ENCODE results near the gene CLUH.

Gene CLUH

DNA sequence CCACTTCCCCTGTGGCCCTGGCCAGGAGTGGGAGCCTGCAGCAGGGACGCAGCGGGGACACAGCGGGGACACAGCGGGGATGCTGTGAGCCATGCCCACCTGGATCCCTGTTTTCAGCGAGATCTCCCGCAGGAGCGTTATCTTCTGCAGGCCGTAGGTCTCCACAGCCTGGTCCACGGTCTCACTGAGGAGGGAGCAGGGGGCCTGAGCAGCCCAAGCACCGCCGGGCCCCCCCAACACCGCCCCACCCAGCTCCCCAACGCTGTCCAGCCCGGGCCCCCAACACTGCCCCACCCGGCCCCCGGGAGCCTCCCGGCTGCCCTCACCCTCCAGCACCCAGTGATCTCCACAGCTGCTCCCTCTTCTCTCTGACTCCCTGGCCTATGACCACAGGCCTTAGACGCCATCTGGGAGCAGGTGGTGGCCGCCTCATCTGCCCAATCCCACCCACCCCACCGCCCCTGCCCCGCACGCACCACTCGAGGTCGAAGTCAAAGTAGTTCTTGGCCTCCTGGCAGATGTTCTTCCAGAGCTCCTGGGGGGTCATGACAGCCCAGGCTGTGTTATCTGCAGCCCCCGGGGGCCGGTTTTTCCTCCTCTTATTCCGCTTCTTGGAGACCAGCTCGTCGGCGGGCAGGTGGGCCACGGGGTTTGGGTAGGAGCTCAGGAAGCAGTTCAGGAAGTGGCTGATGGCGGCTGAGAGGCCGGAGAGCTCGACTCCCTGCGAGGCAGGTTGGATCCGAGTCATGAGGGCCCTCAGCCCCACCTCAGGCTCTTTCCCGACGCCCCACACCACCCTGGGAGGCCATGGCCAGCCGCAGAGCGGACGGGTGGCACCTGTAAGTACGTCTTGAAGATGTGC lies 17.0 kb downstream of the CLUH start:
- H3K4me1 ChIP-seq (ENCODE audit: control insufficient read depth, insufficient read depth, low read length, poor library complexity, severe bottlenecking): peaks cover 2% of the 10 kb centered on the region
- H3K4me3 ChIP-seq (ENCODE audit: insufficient read depth, low read depth, low read length, poor library complexity, severe bottlenecking): no peak overlapping the region
- no peaks in the 10 kb centered on the region for H3K27me3 ChIP-seq (replicated peaks; ENCODE audit: control insufficient read depth, insufficient read depth, low read length, poor library complexity, severe bottlenecking)
- peaks cover 54% of the 10 kb centered on the region for H3K36me3 ChIP-seq (ENCODE audit: control insufficient read depth, insufficient read depth, low read length)
- no peak for DNase-seq
- no peak overlapping the region for H3K27ac ChIP-seq (ENCODE audit: insufficient read depth, low read length, poor library complexity, severe bottlenecking)
- no peaks in the 10 kb centered on the region for H3K9me3 ChIP-seq (ENCODE audit: control insufficient read depth, low read length)

DNA sequence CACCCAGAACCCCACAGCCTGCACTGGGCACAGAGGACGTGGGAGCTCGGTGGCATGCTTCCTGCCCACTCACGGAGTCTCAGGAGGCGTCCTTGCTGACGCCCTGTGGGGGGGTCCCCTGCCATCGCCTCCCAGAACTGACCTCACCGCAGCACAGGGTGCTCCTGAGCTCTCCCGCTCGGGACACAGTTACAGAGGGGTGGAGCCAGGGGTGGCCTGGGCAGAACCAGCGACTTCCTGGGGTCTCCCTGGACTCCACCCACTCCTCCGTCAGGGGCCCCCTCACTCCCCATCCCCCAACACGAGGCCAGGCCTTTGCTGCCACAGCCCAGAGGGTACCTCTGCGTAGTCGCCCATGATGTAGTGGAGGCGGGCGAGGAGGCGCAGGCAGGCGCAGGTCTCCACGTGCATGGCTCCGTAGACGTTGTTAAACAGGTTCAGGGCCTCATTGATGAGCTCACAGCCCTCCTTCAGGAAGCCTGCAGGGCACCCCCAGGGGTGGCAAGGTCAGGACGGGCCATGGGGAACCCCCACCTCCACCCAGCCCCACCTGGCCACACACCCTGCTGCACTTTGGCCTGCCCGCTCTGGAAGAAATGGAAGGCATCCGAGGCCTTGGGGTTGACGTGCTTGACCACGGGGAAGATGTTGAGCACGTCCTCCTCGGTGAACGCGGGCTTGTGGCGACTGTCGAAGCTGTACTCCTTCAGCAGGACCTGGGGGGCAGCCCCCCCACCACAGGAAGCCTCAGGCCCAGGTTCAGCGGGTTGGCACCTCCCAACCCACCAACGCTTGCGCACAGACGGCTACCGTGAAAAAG lies 17.8 kb downstream of the CLUH start:
- peaks cover 50% of the 10 kb centered on the region for H3K36me3 ChIP-seq (ENCODE audit: control insufficient read depth, insufficient read depth, low read length)
- no peak overlapping the region for H3K4me3 ChIP-seq (ENCODE audit: insufficient read depth, low read depth, low read length, poor library complexity, severe bottlenecking)
- no peak for DNase-seq
- no peaks in the 10 kb centered on the region for H3K27me3 ChIP-seq (replicated peaks; ENCODE audit: control insufficient read depth, insufficient read depth, low read length, poor library complexity, severe bottlenecking)
- no peaks in the 10 kb centered on the region for H3K9me3 ChIP-seq (ENCODE audit: control insufficient read depth, low read length)
- no peak overlapping the region for H3K27ac ChIP-seq (ENCODE audit: insufficient read depth, low read length, poor library complexity, severe bottlenecking)
- H3K4me1 ChIP-seq (ENCODE audit: control insufficient read depth, insufficient read depth, low read length, poor library complexity, severe bottlenecking): peaks cover 2% of the 10 kb centered on the region

DNA sequence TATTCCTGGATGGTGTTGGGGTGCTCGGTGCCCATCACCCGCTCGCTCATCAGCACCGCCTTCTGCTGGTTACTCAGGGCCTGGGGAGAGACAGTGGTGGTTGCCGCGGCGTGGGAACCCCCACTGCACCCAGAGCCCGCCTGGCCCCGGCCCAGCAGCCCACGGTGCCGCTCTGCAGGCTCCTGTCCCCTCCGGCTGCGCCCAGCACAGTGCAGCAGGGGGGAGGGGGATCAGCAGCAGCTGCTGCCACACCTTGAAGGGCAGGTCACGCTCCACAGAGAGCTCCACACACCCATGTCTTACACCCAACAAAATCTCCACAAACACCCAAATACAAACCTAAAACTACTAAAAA lies 18.8 kb downstream of the CLUH start:
- Histone ChIP-seq H3K4me3 (ENCODE audit: insufficient read depth, low read depth, low read length, poor library complexity, severe bottlenecking) (no peak overlapping the region), H3K4me1 (ENCODE audit: control insufficient read depth, insufficient read depth, low read length, poor library complexity, severe bottlenecking) (peaks cover 2% of the 10 kb centered on the region), H3K27ac (ENCODE audit: insufficient read depth, low read length, poor library complexity, severe bottlenecking) (no peak overlapping the region), H3K9me3 (ENCODE audit: control insufficient read depth, low read length) (no peaks in the 10 kb centered on the region), H3K27me3 (replicated peaks; ENCODE audit: control insufficient read depth, insufficient read depth, low read length, poor library complexity, severe bottlenecking) (no peaks in the 10 kb centered on the region), H3K36me3 (ENCODE audit: control insufficient read depth, insufficient read depth, low read length) (peaks cover 41% of the 10 kb centered on the region)
- DNase-seq: no peak

DNA sequence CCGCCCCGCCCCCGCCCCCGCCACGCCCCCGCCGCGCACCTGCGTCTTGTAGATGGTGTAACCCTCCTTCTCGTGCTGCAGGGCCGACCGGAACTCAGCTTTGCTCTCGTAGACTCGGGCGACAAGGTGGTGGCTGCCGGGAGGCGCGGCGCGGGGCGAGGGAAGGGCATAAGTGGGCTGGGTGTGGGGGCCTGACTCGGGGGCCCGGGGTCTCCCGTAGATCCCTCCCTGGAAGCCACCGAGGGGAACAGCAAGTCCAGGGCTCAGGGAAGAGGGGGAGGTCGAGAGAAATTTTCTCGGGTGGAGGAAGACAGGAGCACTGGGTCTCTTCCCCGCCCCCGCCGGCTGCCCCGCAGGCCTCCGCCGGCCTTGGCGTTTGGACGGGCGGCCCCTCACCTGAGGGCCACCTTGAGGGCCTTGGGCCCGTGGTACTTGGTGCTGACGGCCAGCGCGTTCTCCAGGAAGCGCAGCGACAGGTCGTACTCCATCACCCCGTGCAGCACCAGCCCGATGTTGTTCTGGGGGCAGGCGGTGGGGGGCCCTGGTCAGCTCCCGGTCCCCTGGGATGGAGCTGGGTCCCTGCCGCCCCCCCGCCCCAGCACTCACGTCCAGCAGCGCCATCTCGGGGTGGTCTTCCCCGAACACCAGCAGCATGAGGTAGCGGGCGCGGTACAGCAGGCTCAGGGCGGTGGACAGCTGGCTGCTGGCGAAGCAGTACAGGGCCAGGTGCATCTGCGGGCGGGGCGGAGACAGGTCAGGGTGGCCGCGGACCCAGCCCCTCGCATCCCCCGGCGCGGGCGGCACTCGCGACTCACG lies 19.4 kb downstream of the CLUH start:
- peaks cover 2% of the 10 kb centered on the region for H3K4me1 ChIP-seq (ENCODE audit: control insufficient read depth, insufficient read depth, low read length, poor library complexity, severe bottlenecking)
- H3K27ac ChIP-seq (ENCODE audit: insufficient read depth, low read length, poor library complexity, severe bottlenecking): no peak overlapping the region
- H3K4me3 ChIP-seq (ENCODE audit: insufficient read depth, low read depth, low read length, poor library complexity, severe bottlenecking): no peak overlapping the region
- no peaks in the 10 kb centered on the region for H3K27me3 ChIP-seq (replicated peaks; ENCODE audit: control insufficient read depth, insufficient read depth, low read length, poor library complexity, severe bottlenecking)
- no peaks in the 10 kb centered on the region for H3K9me3 ChIP-seq (ENCODE audit: control insufficient read depth, low read length)
- DNase-seq: no peak
- peaks cover 36% of the 10 kb centered on the region for H3K36me3 ChIP-seq (ENCODE audit: control insufficient read depth, insufficient read depth, low read length)

DNA sequence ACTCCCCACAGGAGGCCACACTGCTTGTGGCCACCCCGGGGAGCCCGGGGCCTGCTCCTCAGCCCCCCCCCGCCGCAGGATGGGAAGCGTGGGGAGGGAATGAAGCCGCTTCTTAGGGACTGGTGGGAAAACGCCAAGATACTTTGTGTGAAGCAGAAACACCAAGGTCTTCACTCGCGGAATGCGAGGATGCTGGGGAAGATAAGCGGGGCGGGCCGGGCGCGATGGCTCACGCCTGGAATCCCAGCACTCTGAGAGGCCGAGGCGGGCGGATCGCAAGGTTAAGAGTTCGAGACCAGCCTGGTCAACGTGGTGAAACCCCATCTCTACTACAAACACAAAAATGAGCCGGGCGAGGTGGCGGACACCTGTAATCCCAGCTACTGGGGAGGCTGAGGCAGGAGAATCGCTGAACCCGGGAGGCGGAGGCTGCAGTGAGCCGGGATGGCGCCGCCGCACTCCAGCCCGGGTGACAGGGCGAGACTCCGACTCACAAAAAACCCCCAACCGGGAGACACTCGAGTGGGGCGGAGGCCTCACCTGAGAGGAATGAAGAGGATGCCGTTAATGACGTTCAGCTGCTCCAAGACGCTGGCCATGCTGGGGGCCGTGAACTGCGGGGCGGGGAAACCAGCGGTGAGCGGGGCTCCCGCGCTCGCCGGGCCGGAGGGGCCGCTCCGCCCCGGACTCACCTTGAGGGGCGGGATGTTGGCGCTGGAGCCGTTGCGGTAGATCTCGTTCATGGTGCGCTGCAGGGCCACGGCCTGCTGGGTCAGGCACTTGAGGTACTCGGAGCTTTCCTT lies 20.3 kb downstream of the CLUH start:
- no peak for DNase-seq
- no peak overlapping the region for H3K27ac ChIP-seq (ENCODE audit: insufficient read depth, low read length, poor library complexity, severe bottlenecking)
- no peaks in the 10 kb centered on the region for H3K27me3 ChIP-seq (replicated peaks; ENCODE audit: control insufficient read depth, insufficient read depth, low read length, poor library complexity, severe bottlenecking)
- H3K4me1 ChIP-seq (ENCODE audit: control insufficient read depth, insufficient read depth, low read length, poor library complexity, severe bottlenecking): peaks cover 2% of the 10 kb centered on the region
- no peak overlapping the region for H3K4me3 ChIP-seq (ENCODE audit: insufficient read depth, low read depth, low read length, poor library complexity, severe bottlenecking)
- H3K36me3 ChIP-seq (ENCODE audit: control insufficient read depth, insufficient read depth, low read length): peaks cover 30% of the 10 kb centered on the region
- H3K9me3 ChIP-seq (ENCODE audit: control insufficient read depth, low read length): no peaks in the 10 kb centered on the region

DNA sequence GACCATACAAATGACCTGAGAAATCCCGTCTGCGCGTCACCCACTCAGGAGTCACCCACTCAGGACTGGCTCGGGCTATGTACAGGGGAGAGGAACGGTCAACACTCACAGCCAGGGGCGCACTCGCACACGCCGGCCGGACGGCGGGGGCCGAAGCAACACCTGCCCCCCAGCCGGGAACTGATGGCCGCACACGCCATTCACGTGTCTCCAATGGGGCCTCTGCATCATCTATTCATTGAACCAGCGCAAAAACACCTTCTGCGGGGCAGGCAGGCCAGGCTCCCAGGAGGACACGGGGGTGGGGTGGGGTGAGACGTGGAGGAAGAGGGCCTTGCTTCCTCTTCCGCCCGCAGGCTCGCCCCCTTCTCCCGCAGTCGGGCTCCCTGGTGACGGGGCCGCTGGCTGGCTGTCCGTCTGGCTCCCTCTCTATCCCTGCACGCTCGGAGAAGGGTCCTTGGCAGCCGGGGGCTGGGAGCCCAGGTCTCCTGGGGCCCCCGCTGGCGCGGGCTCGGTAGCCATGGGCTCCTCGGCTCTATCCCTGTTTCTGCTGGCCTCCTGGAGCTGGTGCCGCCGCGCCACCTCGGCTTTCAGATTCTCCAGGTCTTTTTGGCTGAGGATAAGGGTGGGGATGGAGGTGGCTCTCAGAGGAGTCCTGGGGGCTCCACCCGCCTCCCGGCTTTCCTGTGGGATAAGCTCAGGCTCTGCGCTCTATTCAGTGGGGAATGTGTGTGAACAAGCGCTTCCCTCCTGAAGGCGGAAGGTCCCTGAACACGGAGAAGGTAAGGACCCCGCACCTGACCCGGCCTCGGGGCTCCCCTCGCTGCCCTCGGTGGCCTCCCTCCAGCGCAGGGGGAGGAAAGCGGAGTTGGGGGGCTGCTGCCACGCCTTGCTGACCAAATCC lies 21.1 kb downstream of the CLUH start:
- Histone ChIP-seq H3K27me3 (replicated peaks; ENCODE audit: control insufficient read depth, insufficient read depth, low read length, poor library complexity, severe bottlenecking) (no peaks in the 10 kb centered on the region), H3K4me3 (ENCODE audit: insufficient read depth, low read depth, low read length, poor library complexity, severe bottlenecking) (no peak overlapping the region), H3K36me3 (ENCODE audit: control insufficient read depth, insufficient read depth, low read length) (peaks cover 22% of the 10 kb centered on the region), H3K9me3 (ENCODE audit: control insufficient read depth, low read length) (no peaks in the 10 kb centered on the region), H3K4me1 (ENCODE audit: control insufficient read depth, insufficient read depth, low read length, poor library complexity, severe bottlenecking) (peaks cover 2% of the 10 kb centered on the region), H3K27ac (ENCODE audit: insufficient read depth, low read length, poor library complexity, severe bottlenecking) (no peak overlapping the region)
- DNase-seq: no peak

DNA sequence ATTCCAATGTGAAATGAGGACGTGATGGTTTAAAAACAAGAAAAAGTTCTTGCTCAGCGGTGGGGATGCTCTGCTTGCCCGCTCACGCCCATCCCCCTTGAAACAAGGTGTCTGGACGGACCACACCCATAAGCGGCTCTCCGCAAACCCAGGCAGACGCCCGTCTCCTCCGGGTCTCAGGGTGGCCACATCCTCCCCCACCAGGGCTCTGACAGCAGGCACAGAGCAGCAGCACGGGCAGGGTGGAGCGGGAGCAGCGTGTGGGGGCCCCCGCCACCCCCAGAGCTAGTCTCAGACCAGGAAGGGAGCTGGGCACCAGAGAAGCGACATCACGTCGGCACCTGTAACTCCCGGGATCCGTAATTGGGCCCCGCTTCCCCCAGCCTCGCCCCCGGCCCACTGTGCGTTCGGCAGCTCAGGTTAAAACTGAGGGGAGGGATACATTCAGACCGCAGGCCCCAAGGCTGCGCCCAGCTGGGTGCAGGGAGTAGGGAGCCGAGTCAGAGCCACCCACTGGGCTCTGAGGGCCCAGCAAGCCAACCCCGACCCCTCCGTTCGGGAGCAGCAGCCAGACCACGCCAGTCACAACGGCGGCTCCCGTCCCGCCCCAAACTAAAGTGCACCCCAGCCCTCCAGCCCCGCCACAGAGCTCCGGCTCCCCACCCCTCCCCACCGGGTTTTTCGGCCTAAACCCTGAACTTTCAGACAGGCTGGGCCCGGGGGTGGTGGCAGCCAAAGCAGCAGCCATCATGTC lies 22.0 kb downstream of the CLUH start:
- Histone ChIP-seq H3K36me3 (ENCODE audit: control insufficient read depth, insufficient read depth, low read length) (peaks cover 16% of the 10 kb centered on the region), H3K4me3 (ENCODE audit: insufficient read depth, low read depth, low read length, poor library complexity, severe bottlenecking) (no peak overlapping the region), H3K9me3 (ENCODE audit: control insufficient read depth, low read length) (no peaks in the 10 kb centered on the region), H3K27ac (ENCODE audit: insufficient read depth, low read length, poor library complexity, severe bottlenecking) (no peak overlapping the region), H3K4me1 (ENCODE audit: control insufficient read depth, insufficient read depth, low read length, poor library complexity, severe bottlenecking) (peaks cover 2% of the 10 kb centered on the region), H3K27me3 (replicated peaks; ENCODE audit: control insufficient read depth, insufficient read depth, low read length, poor library complexity, severe bottlenecking) (no peaks in the 10 kb centered on the region)
- no peak for DNase-seq

DNA sequence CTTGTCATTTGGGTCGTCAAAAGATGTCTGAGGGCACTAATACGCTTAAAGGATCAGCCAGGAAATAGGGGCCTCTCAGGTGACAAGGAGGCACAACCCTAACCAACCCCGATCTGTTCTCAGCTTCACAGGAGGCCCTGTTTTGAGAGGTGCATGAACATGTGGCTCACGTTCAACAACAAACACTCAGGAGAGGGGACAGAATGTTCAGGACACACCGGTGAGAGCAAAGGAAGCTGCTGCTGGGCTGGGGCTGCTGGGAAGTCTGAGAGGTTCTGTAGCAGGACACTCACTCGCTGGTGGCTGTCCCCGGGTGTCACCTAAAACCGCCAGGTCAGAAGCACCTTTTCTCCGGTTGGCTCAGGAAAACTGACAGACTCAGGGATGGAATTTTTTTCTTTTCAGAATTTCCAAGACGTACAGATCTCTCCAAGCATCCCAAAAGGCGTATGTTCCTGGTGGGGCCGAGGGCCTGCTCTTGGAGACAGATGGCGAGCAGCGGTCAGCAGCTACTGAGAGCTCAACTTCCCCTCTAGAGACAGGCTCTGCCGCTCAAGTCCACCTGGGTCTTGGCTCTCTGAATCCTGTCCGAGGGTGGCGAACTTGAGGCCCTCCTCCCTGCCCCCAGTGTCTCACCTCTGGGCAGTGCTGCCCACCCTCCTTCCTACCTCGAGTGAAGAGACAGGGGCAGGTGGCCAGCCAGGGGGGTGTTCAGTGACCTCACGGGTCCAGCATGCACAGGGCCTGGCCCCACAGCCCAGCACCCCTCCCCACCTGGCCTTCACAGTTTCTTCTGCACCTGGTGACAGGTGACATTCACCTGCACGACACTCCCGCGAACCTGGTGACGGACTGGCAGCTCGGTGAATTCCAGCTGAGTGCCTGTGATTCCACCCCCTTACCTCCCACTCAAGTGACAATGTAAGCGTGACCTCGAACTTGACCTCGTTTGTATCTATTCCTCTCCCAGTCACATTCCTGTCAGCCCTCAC lies 22.9 kb downstream of the CLUH start:
- no peak for DNase-seq

More for the DNA sequence above, 22.9 kb downstream of the CLUH start:
- Histone ChIP-seq H3K27me3 (replicated peaks; ENCODE audit: control insufficient read depth, insufficient read depth, low read length, poor library complexity, severe bottlenecking) (no peaks in the 10 kb centered on the region), H3K4me1 (ENCODE audit: control insufficient read depth, insufficient read depth, low read length, poor library complexity, severe bottlenecking) (peaks cover 2% of the 10 kb centered on the region), H3K36me3 (ENCODE audit: control insufficient read depth, insufficient read depth, low read length) (peaks cover 17% of the 10 kb centered on the region), H3K4me3 (ENCODE audit: insufficient read depth, low read depth, low read length, poor library complexity, severe bottlenecking) (no peak overlapping the region), H3K27ac (ENCODE audit: insufficient read depth, low read length, poor library complexity, severe bottlenecking) (no peak overlapping the region), H3K9me3 (ENCODE audit: control insufficient read depth, low read length) (no peaks in the 10 kb centered on the region)
